H1 (cell line): ENCODE measurements around the gene PMPCB.
"Not testable (repeated sequence)": the region's sequence is repeated elsewhere in the genome, so short reads cannot be mapped to it uniquely, and the experiment has no call there.

Source experiments
- ATF2 ChIP-seq: IDR thresholded peaks from 2 replicates; pipeline ENCODE4 v1.6.1; 2012; ENCODE audit warnings: low read length, inconsistent platforms
- CHD2 ChIP-seq: IDR thresholded peaks from 2 replicates; pipeline ENCODE4 v1.6.1; 2012; ENCODE audit warnings: low read length, improper control_type of control experiment
- EGR1 ChIP-seq: IDR thresholded peaks from 2 replicates; pipeline ENCODE4 v1.6.1; 2011; ENCODE audit warnings: low read depth, low read length, borderline replicate concordance
- EZH2 ChIP-seq: fragments of 200-600 bp; sonication (generic); IDR thresholded peaks from 2 replicates; pipeline ENCODE4 v1.7.1; 2012; ENCODE audit warnings: low read depth, mild to moderate bottlenecking, moderate library complexity, low read length, inconsistent platforms; ENCODE audit not compliant: severe bottlenecking
- GABPA ChIP-seq: IDR thresholded peaks from 2 replicates; pipeline ENCODE4 v1.6.1; 2011; ENCODE audit warnings: mild to moderate bottlenecking, low read length, moderate library complexity, borderline replicate concordance; ENCODE audit not compliant: insufficient read depth
- POLR2A ChIP-seq, 2 experiments: IDR thresholded peaks; 1 replicate in 1 of 2; 2 replicates in 1 of 2; pipeline ENCODE4 v1.6.1; 2011; ENCODE audit warnings: low read depth in 2 of 2, low read length in 2 of 2, mild to moderate bottlenecking in 2 of 2; ENCODE audit errors: control extremely low read depth in 1 of 2
- SAP30 ChIP-seq: fragments of 300-600 bp; sonication (generic); IDR thresholded peaks from 2 replicates; pipeline ENCODE4 v1.7.1; 2012; ENCODE audit warnings: low read length, moderate library complexity, mild to moderate bottlenecking, inconsistent platforms; ENCODE audit not compliant: insufficient read depth, insufficient replicate concordance
- YY1 ChIP-seq: IDR thresholded peaks from 2 replicates; pipeline ENCODE4 v1.6.1; 2011; ENCODE audit warnings: low read depth, mild to moderate bottlenecking, low read length
- ZNF274 ChIP-seq: IDR thresholded peaks from 2 replicates; pipeline ENCODE4 v1.7.0; 2012; ENCODE audit warnings: low read length, borderline replicate concordance; ENCODE audit errors: extremely low read depth
- TF ChIP-seq, protein P1 (sequence below), 3 experiments: IDR thresholded peaks; 1 replicate in 2 of 3; 2 replicates in 1 of 3; pipeline versions ENCODE4 v1.5.1 to v1.6.1; 2011; ENCODE audit warnings: low read length in 3 of 3, mild to moderate bottlenecking in 3 of 3, inconsistent platforms in 2 of 3, low read depth in 1 of 3, moderate library complexity in 1 of 3; ENCODE audit not compliant: insufficient read depth in 1 of 3; ENCODE audit errors: control extremely low read depth in 1 of 3
- TF ChIP-seq, protein P2 (sequence below): IDR thresholded peaks from 2 replicates; pipeline ENCODE4 v1.6.1; 2012; ENCODE audit warnings: inconsistent platforms

- TF ChIP-seq, protein P1, sequence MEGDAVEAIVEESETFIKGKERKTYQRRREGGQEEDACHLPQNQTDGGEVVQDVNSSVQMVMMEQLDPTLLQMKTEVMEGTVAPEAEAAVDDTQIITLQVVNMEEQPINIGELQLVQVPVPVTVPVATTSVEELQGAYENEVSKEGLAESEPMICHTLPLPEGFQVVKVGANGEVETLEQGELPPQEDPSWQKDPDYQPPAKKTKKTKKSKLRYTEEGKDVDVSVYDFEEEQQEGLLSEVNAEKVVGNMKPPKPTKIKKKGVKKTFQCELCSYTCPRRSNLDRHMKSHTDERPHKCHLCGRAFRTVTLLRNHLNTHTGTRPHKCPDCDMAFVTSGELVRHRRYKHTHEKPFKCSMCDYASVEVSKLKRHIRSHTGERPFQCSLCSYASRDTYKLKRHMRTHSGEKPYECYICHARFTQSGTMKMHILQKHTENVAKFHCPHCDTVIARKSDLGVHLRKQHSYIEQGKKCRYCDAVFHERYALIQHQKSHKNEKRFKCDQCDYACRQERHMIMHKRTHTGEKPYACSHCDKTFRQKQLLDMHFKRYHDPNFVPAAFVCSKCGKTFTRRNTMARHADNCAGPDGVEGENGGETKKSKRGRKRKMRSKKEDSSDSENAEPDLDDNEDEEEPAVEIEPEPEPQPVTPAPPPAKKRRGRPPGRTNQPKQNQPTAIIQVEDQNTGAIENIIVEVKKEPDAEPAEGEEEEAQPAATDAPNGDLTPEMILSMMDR (IDR thresholded peaks at IDR 0.05; ENCODE audit: control extremely low read depth in 1 of 3, insufficient read depth in 1 of 3, low read depth in 1 of 3, low read length in 3 of 3), result not testable (repeated sequence)
- TF ChIP-seq GABPA; ZNF274; SAP30; POLR2A (IDR thresholded peaks at IDR 0.05; ENCODE audit: control extremely low read depth in 1 of 2, low read depth in 2 of 2, low read length in 2 of 2); ATF2; YY1; EGR1; CHD2; EZH2: not testable (repeated sequence)
- TF ChIP-seq, protein P2, sequence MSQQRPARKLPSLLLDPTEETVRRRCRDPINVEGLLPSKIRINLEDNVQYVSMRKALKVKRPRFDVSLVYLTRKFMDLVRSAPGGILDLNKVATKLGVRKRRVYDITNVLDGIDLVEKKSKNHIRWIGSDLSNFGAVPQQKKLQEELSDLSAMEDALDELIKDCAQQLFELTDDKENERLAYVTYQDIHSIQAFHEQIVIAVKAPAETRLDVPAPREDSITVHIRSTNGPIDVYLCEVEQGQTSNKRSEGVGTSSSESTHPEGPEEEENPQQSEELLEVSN, result not testable (repeated sequence)
Observed at GRCh38 chr7:103279636-103279962, 17.6 kb upstream of the PMPCB start.
